ENCODE results near the gene SHCBP1L.

- TF ChIP-seq CTCF (IDR thresholded peaks at IDR 0.05) (no peak), EZH2 (IDR thresholded peaks at IDR 0.05; ENCODE audit: borderline replicate concordance, insufficient read depth, low read depth, low read length, poor library complexity, severe bottlenecking) (no peak)
These were observed 92.3 kb downstream of the SHCBP1L start for GRCh38 chr1:182860658-182861057.

All from B cell (primary cell).